ENCODE results near the gene MFAP3L.

MFAP3L gene

GRCh38 chr4:170022211-170022610, 4.0 kb downstream of the MFAP3L start (continued):
- no peak for TF ChIP-seq ZXDB (tag by site-specific recombination; IDR thresholded peaks at IDR 0.05)
- no peak for TF ChIP-seq ZNF830 (tag by site-specific recombination; IDR thresholded peaks at IDR 0.05; ENCODE audit: low read depth)
- no peak for TF ChIP-seq ZNF175 (tag by site-specific recombination; IDR thresholded peaks at IDR 0.05)
- no peak for TF ChIP-seq ZNF488 (tag by site-specific recombination; IDR thresholded peaks at IDR 0.05)
- no peak for TF ChIP-seq ZNF549 (tag by site-specific recombination; IDR thresholded peaks at IDR 0.05)
- no peak for TF ChIP-seq ZNF302 (tag by site-specific recombination; IDR thresholded peaks at IDR 0.05; ENCODE audit: low read depth)
- TF ChIP-seq ZNF37A (tag by site-specific recombination; IDR thresholded peaks at IDR 0.05) = no peak
- no peak for TF ChIP-seq ZNF660 (tag by site-specific recombination; IDR thresholded peaks at IDR 0.05)
- no peak for TF ChIP-seq ZNF510 (tag by site-specific recombination; IDR thresholded peaks at IDR 0.05; ENCODE audit: insufficient replicate concordance)

GRCh38 chr4:170017252-170017651, 8.9 kb downstream of the MFAP3L start:
- CTCF ChIA-PET = interaction anchor here (0.9 kb wide), 1 partner anchor 31 kb away, joined by 5 read pairs; no protein-coding TSS in a partner anchor
- Histone ChIP-seq H3K27ac (ENCODE audit: extremely low read depth, low read depth, low read length) (no peak overlapping the region), H3K36me3 (ENCODE audit: control insufficient read depth in 2 of 2, insufficient read depth in 1 of 2, low read length in 2 of 2) (no peaks in the 10 kb centered on the region), H3K9me3 (ENCODE audit: control insufficient read depth, insufficient read depth, low read depth, low read length) (no peaks in the 10 kb centered on the region), H3K4me3 (ENCODE audit: low read depth, low read length) (no peak overlapping the region), H3K4me1 (ENCODE audit: control insufficient read depth, insufficient read depth, low read length) (no peaks in the 10 kb centered on the region)
- TF ChIP-seq ZSCAN16 (tag by site-specific recombination; IDR thresholded peaks at IDR 0.05) (peak; percentile 89), ZNF423 (tag by site-specific recombination; IDR thresholded peaks at IDR 0.05) (no peak), EGR2 (tag by site-specific recombination; IDR thresholded peaks at IDR 0.05; ENCODE audit: low read depth) (peak; percentile 72), ZFHX2 (tag by site-specific recombination; conservative IDR thresholded peaks at IDR 0.05) (peak; percentile 67)
- POLR2A ChIA-PET = no interaction called here

GRCh38 chr4:170015285-170015684, 10.9 kb downstream of the MFAP3L start:
- Histone ChIP-seq H3K27ac (ENCODE audit: extremely low read depth, low read depth, low read length) (no peak overlapping the region), H3K36me3 (ENCODE audit: control insufficient read depth in 2 of 2, insufficient read depth in 1 of 2, low read length in 2 of 2) (no peaks in the 10 kb centered on the region), H3K9me3 (ENCODE audit: control insufficient read depth, insufficient read depth, low read depth, low read length) (no peaks in the 10 kb centered on the region), H3K4me1 (ENCODE audit: control insufficient read depth, insufficient read depth, low read length) (no peaks in the 10 kb centered on the region), H3K4me3 (ENCODE audit: low read depth, low read length) (no peak overlapping the region)
- ChIA-PET CTCF (interaction anchor here (0.8 kb wide), 1 partner anchor 10 kb away, joined by 3 read pairs; no protein-coding TSS in a partner anchor), POLR2A (no interaction called here)
- TF ChIP-seq, protein P1, sequence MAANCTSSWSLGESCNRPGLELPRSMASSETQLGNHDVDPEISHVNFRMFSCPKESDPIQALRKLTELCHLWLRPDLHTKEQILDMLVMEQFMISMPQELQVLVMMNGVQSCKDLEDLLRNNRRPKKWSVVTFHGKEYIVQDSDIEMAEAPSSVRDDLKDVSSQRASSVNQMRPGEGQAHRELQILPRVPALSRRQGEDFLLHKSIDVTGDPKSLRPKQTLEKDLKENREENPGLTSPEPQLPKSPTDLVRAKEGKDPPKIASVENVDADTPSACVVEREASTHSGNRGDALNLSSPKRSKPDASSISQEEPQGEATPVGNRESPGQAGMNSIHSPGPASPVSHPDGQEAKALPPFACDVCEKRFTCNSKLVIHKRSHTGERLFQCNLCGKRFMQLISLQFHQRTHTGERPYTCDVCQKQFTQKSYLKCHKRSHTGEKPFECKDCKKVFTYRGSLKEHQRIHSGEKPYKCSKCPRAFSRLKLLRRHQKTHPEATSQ (tag by site-specific recombination; IDR thresholded peaks at IDR 0.05) = no peak
- TF ChIP-seq ZEB2 (tag by site-specific recombination; IDR thresholded peaks at IDR 0.05) = no peak
- TF ChIP-seq ZNF76 (tag by site-specific recombination; IDR thresholded peaks at IDR 0.05; ENCODE audit: borderline replicate concordance, low read depth) = no peak
- no peak for TF ChIP-seq ZNF239 (tag by site-specific recombination; IDR thresholded peaks at IDR 0.05)
- no peak for TF ChIP-seq ZNF629 (tag by site-specific recombination; IDR thresholded peaks at IDR 0.05)
- no peak for TF ChIP-seq SALL2 (tag by site-specific recombination; IDR thresholded peaks at IDR 0.05; ENCODE audit: borderline replicate concordance)
- TF ChIP-seq ZNF121 (tag by site-specific recombination; IDR thresholded peaks at IDR 0.05) = no peak
- no peak for TF ChIP-seq ZNF426 (tag by site-specific recombination; IDR thresholded peaks at IDR 0.05)
- TF ChIP-seq, protein P2, sequence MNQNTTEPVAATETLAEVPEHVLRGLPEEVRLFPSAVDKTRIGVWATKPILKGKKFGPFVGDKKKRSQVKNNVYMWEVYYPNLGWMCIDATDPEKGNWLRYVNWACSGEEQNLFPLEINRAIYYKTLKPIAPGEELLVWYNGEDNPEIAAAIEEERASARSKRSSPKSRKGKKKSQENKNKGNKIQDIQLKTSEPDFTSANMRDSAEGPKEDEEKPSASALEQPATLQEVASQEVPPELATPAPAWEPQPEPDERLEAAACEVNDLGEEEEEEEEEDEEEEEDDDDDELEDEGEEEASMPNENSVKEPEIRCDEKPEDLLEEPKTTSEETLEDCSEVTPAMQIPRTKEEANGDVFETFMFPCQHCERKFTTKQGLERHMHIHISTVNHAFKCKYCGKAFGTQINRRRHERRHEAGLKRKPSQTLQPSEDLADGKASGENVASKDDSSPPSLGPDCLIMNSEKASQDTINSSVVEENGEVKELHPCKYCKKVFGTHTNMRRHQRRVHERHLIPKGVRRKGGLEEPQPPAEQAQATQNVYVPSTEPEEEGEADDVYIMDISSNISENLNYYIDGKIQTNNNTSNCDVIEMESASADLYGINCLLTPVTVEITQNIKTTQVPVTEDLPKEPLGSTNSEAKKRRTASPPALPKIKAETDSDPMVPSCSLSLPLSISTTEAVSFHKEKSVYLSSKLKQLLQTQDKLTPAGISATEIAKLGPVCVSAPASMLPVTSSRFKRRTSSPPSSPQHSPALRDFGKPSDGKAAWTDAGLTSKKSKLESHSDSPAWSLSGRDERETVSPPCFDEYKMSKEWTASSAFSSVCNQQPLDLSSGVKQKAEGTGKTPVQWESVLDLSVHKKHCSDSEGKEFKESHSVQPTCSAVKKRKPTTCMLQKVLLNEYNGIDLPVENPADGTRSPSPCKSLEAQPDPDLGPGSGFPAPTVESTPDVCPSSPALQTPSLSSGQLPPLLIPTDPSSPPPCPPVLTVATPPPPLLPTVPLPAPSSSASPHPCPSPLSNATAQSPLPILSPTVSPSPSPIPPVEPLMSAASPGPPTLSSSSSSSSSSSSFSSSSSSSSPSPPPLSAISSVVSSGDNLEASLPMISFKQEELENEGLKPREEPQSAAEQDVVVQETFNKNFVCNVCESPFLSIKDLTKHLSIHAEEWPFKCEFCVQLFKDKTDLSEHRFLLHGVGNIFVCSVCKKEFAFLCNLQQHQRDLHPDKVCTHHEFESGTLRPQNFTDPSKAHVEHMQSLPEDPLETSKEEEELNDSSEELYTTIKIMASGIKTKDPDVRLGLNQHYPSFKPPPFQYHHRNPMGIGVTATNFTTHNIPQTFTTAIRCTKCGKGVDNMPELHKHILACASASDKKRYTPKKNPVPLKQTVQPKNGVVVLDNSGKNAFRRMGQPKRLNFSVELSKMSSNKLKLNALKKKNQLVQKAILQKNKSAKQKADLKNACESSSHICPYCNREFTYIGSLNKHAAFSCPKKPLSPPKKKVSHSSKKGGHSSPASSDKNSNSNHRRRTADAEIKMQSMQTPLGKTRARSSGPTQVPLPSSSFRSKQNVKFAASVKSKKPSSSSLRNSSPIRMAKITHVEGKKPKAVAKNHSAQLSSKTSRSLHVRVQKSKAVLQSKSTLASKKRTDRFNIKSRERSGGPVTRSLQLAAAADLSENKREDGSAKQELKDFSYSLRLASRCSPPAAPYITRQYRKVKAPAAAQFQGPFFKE (tag by site-specific recombination; IDR thresholded peaks at IDR 0.05; ENCODE audit: borderline replicate concordance) = no peak
- TF ChIP-seq ZNF10 (tag by site-specific recombination; IDR thresholded peaks at IDR 0.05) = no peak
- no peak for TF ChIP-seq ZNF140 (tag by site-specific recombination; IDR thresholded peaks at IDR 0.05)
- no peak for TF ChIP-seq ZNF184 (tag by site-specific recombination; IDR thresholded peaks at IDR 0.05)
- TF ChIP-seq ZNF654 (tag by site-specific recombination; IDR thresholded peaks at IDR 0.05; ENCODE audit: low read depth) = no peak
- no peak for TF ChIP-seq ZNF549 (tag by site-specific recombination; IDR thresholded peaks at IDR 0.05)
- no peak for TF ChIP-seq ZNF37A (tag by site-specific recombination; IDR thresholded peaks at IDR 0.05)
- TF ChIP-seq ZNF560 (tag by site-specific recombination; IDR thresholded peaks at IDR 0.05; ENCODE audit: borderline replicate concordance) = no peak
- no peak for TF ChIP-seq ZNF530 (tag by site-specific recombination; IDR thresholded peaks at IDR 0.05; ENCODE audit: low read depth)

All from HEK293 (cell line).